Measurements from ENCODE around the gene FEZ2. TPM values are rescaled to one million over a fixed set of nuclear protein-coding genes. Genes with fewer than 3 reads are reported as not detected.

The FEZ2 gene
- total and polyA plus RNA-seq, 2 of the 8 experiments (the other 6 are each of a cell fraction or from before 2014, with no cell fraction given): 7.5 to 16.4 TPM

DNA sequence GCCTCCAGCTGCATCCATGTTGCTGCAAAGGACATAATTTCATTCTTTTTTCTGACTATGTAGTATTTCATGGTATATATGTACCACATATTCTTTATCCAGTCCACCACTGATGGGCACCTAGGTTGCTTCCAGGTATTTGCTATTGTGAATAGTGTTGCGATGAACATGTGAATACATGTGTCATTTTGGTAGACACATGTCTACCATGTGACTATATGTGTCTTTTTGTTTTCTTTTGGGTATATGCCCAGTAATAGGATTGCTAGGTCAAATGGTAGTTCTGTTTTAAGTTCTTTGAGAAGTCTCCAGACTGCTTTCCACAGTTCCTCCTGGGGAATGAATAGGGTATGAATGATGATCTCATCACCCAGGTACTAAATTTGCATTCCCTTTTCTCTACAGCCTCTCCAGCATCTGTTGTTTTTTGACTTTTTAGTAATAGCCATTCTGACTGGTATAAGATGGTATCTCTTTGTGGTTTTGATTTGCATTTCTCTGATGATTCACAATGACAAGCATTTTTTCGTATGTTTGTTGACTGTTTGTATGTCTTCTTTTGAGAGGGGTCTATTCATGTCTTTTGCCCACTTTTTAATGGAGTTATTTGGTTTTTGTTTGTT is 35.6 kb upstream of the FEZ2 start:
- H3K27me3 ChIP-seq (replicated peaks in 1 of 4; ENCODE audit: control insufficient read depth in 3 of 4, extremely low read depth in 1 of 4, insufficient read depth in 3 of 4, low read length in 3 of 4): no peaks in the 10 kb centered on the region
- no peaks in the 10 kb centered on the region for H4K20me1 ChIP-seq (replicated peaks in 1 of 2; ENCODE audit: control insufficient read depth in 1 of 2, insufficient read depth in 2 of 2, low read length in 2 of 2)
- H2BK20ac ChIP-seq (ENCODE audit: low read length): no peak overlapping the region
- H3K27ac ChIP-seq (ENCODE audit: low read depth, low read length): no peak overlapping the region
- no peaks in the 10 kb centered on the region for H3K23me2 ChIP-seq (ENCODE audit: low read depth, low read length)
- no peak overlapping the region for H2BK12ac ChIP-seq (ENCODE audit: low read depth, low read length)
- no peak overlapping the region for H2BK5ac ChIP-seq (ENCODE audit: low read depth, low read length)
- no peak overlapping the region for H2AK5ac ChIP-seq (ENCODE audit: low read depth, low read length)
- no peak overlapping the region for H4K5ac ChIP-seq (ENCODE audit: insufficient read length, low read depth, low read length)
- H4K8ac ChIP-seq (ENCODE audit: extremely low read depth, insufficient read depth, low read length): no peak overlapping the region
- no peaks in the 10 kb centered on the region for H3K36me3 ChIP-seq (ENCODE audit: control insufficient read depth in 2 of 4, insufficient read depth in 4 of 4, low read length in 3 of 4)
- H3K18ac ChIP-seq (ENCODE audit: extremely low read depth, low read length): no peak overlapping the region
- H2AFZ ChIP-seq (ENCODE audit: low read length): no peak overlapping the region
- no peak overlapping the region for H4K91ac ChIP-seq (replicated peaks; ENCODE audit: insufficient read length, low read length)
- WGBS, 2 experiments (ENCODE audit: extremely low coverage in 1 of 2, insufficient coverage in 1 of 2, insufficient read length in 1 of 2, insufficient replicate concordance in 2 of 2, low coverage in 1 of 2, low lambda C conversion rate in 2 of 2, missing lambda C conversion rate in 1 of 2): 85% methylated on average over 2 of the region's 2 CpGs; no CpG with 5 or more reads in 1 of the 2 experiments
- H2BK120ac ChIP-seq (replicated peaks; ENCODE audit: low read depth, low read length): no peak overlapping the region
- H3K4ac ChIP-seq (replicated peaks; ENCODE audit: insufficient read length, low read depth, low read length): no peak overlapping the region
- no peaks in the 10 kb centered on the region for H3K79me2 ChIP-seq (ENCODE audit: control insufficient read depth in 1 of 2, insufficient read depth in 2 of 2, low read length in 2 of 2)
- POLR2A ChIA-PET (ENCODE audit: partially characterized antibody): no interaction called here
- no peak overlapping the region for H3K14ac ChIP-seq (ENCODE audit: insufficient read length)
- no peaks in the 10 kb centered on the region for H3K4me1 ChIP-seq (replicated peaks in 1 of 4; ENCODE audit: control insufficient read depth in 3 of 4, insufficient read depth in 4 of 4, low read length in 3 of 4)
- DNase-seq (ENCODE audit: low read depth in 1 of 2, low spot score in 2 of 2): no peak
- peaks cover 0 to 3% of the 10 kb centered on the region in 2 experiments; a peak in 1 of 4 replicates for H3K9me3 ChIP-seq (ENCODE audit: insufficient read depth in 2 of 2, low read depth in 1 of 2, low read length in 1 of 2)
- no peak for FAIRE-seq
- CTCF ChIA-PET (ENCODE audit: partially characterized antibody): no interaction called here
- TF ChIP-seq SUZ12 (IDR thresholded peaks at IDR 0.05; ENCODE audit: low read length): no peak
- TF ChIP-seq EZH2 (IDR thresholded peaks at IDR 0.05; ENCODE audit: low read depth, low read length, severe bottlenecking): no peak
- no peak for TF ChIP-seq CTBP2 (IDR thresholded peaks at IDR 0.05; ENCODE audit: borderline replicate concordance, insufficient read depth, insufficient read length, low read length)
- no peak for TF ChIP-seq RAD21 (IDR thresholded peaks at IDR 0.05 in 1 of 2, conservative IDR thresholded peaks at IDR 0.05 in 1 of 2; ENCODE audit: low read depth in 2 of 2, low read length in 2 of 2)
- H2BK15ac ChIP-seq (ENCODE audit: low read length): no peak overlapping the region
- H3K4me2 ChIP-seq (ENCODE audit: insufficient read depth in 1 of 2, low read depth in 2 of 2, low read length in 2 of 2): no peak overlapping the region
- H3K4me3 ChIP-seq (ENCODE audit: extremely low read depth in 1 of 4, insufficient read depth in 2 of 4, low read depth in 3 of 4, low read length in 4 of 4): no peak overlapping the region
- no peak overlapping the region for H3K56ac ChIP-seq (replicated peaks; ENCODE audit: insufficient read length, low read depth, low read length)
- H3K79me1 ChIP-seq (ENCODE audit: low read depth, low read length): no peaks in the 10 kb centered on the region
- H3K9ac ChIP-seq (replicated peaks in 1 of 4; ENCODE audit: extremely low read depth in 1 of 4, low read depth in 3 of 4, low read length in 3 of 4): no peak overlapping the region
- H3K23ac ChIP-seq (ENCODE audit: insufficient read length): no peak overlapping the region
